Thyroid gland (tissue), 4 donors: ENCODE data around the gene FKBP10. TPM values are rescaled to one million over a fixed set of nuclear protein-coding genes. Genes with fewer than 3 reads are reported as not detected.

Experiments used
- DNase-seq, 2 donors: peaks; one replicate each; pipeline ENCODE4 v3.0.0-alpha.2; 2019
- H3K27ac ChIP-seq, 3 donors: fragments of 200-600 bp; sonication (generic); 1 replicate in 2 of 3; 2 replicates in 1 of 3; pipeline ENCODE4 v1.5.1; 2016 to 2019; ENCODE audit warnings: mild to moderate bottlenecking in 1 of 3, moderate library complexity in 1 of 3
- H3K27me3 ChIP-seq: fragments of 200-600 bp; sonication (generic); one replicate; pipeline ENCODE4 v1.5.1; 2019
- H3K36me3 ChIP-seq, 2 donors: fragments of 200-600 bp; sonication (generic); one replicate each; pipeline ENCODE4 v1.5.1; 2016 to 2019
- H3K4me1 ChIP-seq, 2 donors: fragments of 200-600 bp; sonication (generic); one replicate each; pipeline ENCODE4 v1.5.1; 2017 to 2019
- H3K4me3 ChIP-seq, 3 donors: fragments of 200-600 bp; sonication (generic); replicated peaks in 1 of 3; 1 replicate in 2 of 3; 2 replicates in 1 of 3; pipeline ENCODE4 v1.5.1; 2016; ENCODE audit warnings: mild to moderate bottlenecking in 1 of 3
- H3K9me3 ChIP-seq: fragments of 200-600 bp; sonication (generic); one replicate; pipeline ENCODE4 v1.5.1; 2017
- POLR2A ChIP-seq, 2 donors: fragments of 450-650 bp; IDR thresholded peaks; one replicate each; pipeline ENCODE4 v1.6.1; 2017; ENCODE audit warnings: antibody characterized with exemption in 2 of 2, mild to moderate bottlenecking in 2 of 2, moderate library complexity in 1 of 2
- WGBS, 2 donors: methylation state at CpG; one replicate each; pipeline ENCODE4 v1.1.5; 2017; 5-methylcytosine and 5-hydroxymethylcytosine counted together
- intact Hi-C: fragments of 100-400 bp; cut with DNase I; formaldehyde crosslinking; loops from one replicate; pipeline ENCODE4 v1.15.1; 2023
- total RNA-seq, 4 donors: library from RNA; depleted of rRNA; stranded (reverse); fragments of >200 nt; gene quantifications; one replicate each; pipeline ENCODE4 v1.2.3, GENCODE V29; 2016
- TF ChIP-seq, protein P1 (sequence below), 6 experiments: fragments of 200-600 bp in 3 of 6; fragments of 450-650 bp in 3 of 6; sonication (generic) in 3 of 6; IDR thresholded peaks; one replicate each; pipeline ENCODE4 v1.5.1; 2016 to 2019; ENCODE audit warnings: antibody characterized with exemption in 6 of 6, mild to moderate bottlenecking in 2 of 6, inconsistent platforms in 1 of 6, moderate library complexity in 1 of 6

FKBP10 gene
- 10 to 100 TPM; 42.2 to 75.3 (median 60.4) TPM for total RNA-seq

GRCh38 chr17:41812381-41813151 lies at the start of gene FKBP10:
FKBP10 (plus strand) TSS chr17:41813004; CDS start chr17:41813035, 31 bp downstream.
- DNase-seq: peak; percentile 72 to 73
- peak within 1 kb of the TSS; percentile 51 to 79 (median 64) for H3K4me3 ChIP-seq
- H3K9me3 ChIP-seq: no peaks in the 10 kb centered on the region
- H3K27ac ChIP-seq: peak within 1 kb of the TSS; percentile 36 to 80 (median 58)
- TF ChIP-seq, protein P1, sequence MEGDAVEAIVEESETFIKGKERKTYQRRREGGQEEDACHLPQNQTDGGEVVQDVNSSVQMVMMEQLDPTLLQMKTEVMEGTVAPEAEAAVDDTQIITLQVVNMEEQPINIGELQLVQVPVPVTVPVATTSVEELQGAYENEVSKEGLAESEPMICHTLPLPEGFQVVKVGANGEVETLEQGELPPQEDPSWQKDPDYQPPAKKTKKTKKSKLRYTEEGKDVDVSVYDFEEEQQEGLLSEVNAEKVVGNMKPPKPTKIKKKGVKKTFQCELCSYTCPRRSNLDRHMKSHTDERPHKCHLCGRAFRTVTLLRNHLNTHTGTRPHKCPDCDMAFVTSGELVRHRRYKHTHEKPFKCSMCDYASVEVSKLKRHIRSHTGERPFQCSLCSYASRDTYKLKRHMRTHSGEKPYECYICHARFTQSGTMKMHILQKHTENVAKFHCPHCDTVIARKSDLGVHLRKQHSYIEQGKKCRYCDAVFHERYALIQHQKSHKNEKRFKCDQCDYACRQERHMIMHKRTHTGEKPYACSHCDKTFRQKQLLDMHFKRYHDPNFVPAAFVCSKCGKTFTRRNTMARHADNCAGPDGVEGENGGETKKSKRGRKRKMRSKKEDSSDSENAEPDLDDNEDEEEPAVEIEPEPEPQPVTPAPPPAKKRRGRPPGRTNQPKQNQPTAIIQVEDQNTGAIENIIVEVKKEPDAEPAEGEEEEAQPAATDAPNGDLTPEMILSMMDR (IDR thresholded peaks at IDR 0.05): no peak
- TF ChIP-seq POLR2A (IDR thresholded peaks at IDR 0.05): no peak
- intact Hi-C loops: no loop called here
- no peaks in the 10 kb centered on the region for H3K27me3 ChIP-seq
- 3 to 7% methylated on average over 27 of the region's 35 CpGs for WGBS, 2 donors
- H3K36me3 ChIP-seq: no peaks in the 10 kb centered on the region
- peaks cover 18 to 37% of the 10 kb centered on the region in 2 donors for H3K4me1 ChIP-seq

DNA sequence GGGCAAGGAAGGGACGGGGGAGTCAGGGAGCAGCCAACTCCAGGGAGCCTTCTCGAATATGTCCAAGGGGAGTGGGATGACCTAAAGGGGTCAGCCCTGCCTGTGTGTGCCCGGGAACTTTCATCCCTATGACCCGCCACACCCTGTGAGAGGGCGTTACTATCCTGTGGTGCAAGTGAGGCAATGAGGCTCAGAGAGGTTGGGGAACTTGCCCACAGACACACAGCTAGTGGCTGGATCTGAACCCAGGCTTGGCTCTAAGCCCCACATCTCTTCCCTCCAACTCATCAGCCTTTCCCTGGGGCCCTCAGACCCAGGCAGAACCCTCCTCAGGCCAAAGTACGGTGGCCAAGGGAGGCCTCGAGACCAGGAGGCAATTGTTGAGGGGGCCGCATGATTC lies 49.5 kb upstream of the FKBP10 start:
- TF ChIP-seq POLR2A (IDR thresholded peaks at IDR 0.05): no peak
- TF ChIP-seq, protein P1 (IDR thresholded peaks at IDR 0.05): no peak
- Histone ChIP-seq H3K27me3 (no peaks in the 10 kb centered on the region), H3K9me3 (no peaks in the 10 kb centered on the region), H3K36me3 (peaks cover 87 to 90% of the 10 kb centered on the region in 2 donors), H3K4me1 (no peaks in the 10 kb centered on the region), H3K27ac (no peak overlapping the region), H3K4me3 (no peak overlapping the region)
- DNase-seq: no peak
- intact Hi-C loops: no loop called here
- 89 to 97% methylated on average over 5 to 8 of the region's 8 CpGs for WGBS, 2 donors

- Histone ChIP-seq H3K27ac (no peak overlapping the region), H3K27me3 (no peaks in the 10 kb centered on the region), H3K9me3 (no peaks in the 10 kb centered on the region), H3K36me3 (peaks cover 91 to 95% of the 10 kb centered on the region in 2 donors), H3K4me3 (no peak overlapping the region), H3K4me1 (no peaks in the 10 kb centered on the region)
- intact Hi-C loops: no loop called here
- DNase-seq: no peak
- TF ChIP-seq, protein P1 (IDR thresholded peaks at IDR 0.05): no peak
- TF ChIP-seq POLR2A (IDR thresholded peaks at IDR 0.05): no peak
Measured at GRCh38 chr17:41766135-41766534, 46.7 kb upstream of the FKBP10 start.

- H3K9me3 ChIP-seq: no peaks in the 10 kb centered on the region
- peaks cover 8 to 10% of the 10 kb centered on the region in 2 donors for H3K4me1 ChIP-seq
- intact Hi-C loops: no loop called here
- DNase-seq: no peak
- TF ChIP-seq, protein P1 (IDR thresholded peaks at IDR 0.05): no peak
- TF ChIP-seq POLR2A (IDR thresholded peaks at IDR 0.05): no peak
- WGBS, 2 donors: 91 to 92% methylated on average over 14 to 18 of the region's 18 CpGs
- peaks cover 84 to 87% of the 10 kb centered on the region in 2 donors for H3K36me3 ChIP-seq
- no peaks in the 10 kb centered on the region for H3K27me3 ChIP-seq
- H3K4me3 ChIP-seq: no peak overlapping the region
- no peak overlapping the region for H3K27ac ChIP-seq
Measured at GRCh38 chr17:41767324-41768042, 45.3 kb upstream of the FKBP10 start.
